Trophoblast cell (in vitro differentiated cells and primary cell): ENCODE data around the gene HIGD2A.

Experiments used
- DNase-seq, 2 donors: peaks; one replicate each; pipeline ENCODE4 v3.0.0-alpha.2; 2016
- H2AFZ ChIP-seq: 2 replicates; pipeline ENCODE4 v1.6.1; 2013; ENCODE audit warnings: low read length, moderate library complexity, mild to moderate bottlenecking; ENCODE audit not compliant: insufficient read depth, poor library complexity
- H2AK5ac ChIP-seq: 2 replicates; pipeline ENCODE4 v1.6.1; 2013; ENCODE audit warnings: mild to moderate bottlenecking, low read length
- H2BK120ac ChIP-seq: 2 replicates; pipeline ENCODE4 v1.6.1; 2013; ENCODE audit warnings: low read length, mild to moderate bottlenecking, moderate library complexity; ENCODE audit not compliant: insufficient read depth, poor library complexity
- H2BK12ac ChIP-seq: 2 replicates; pipeline ENCODE4 v1.6.1; 2013; ENCODE audit warnings: mild to moderate bottlenecking, low read length, moderate library complexity
- H2BK5ac ChIP-seq: 2 replicates; pipeline ENCODE4 v1.6.1; 2013; ENCODE audit warnings: low read length, low read depth, moderate library complexity, mild to moderate bottlenecking; ENCODE audit not compliant: poor library complexity
- H3K14ac ChIP-seq: 2 replicates; pipeline ENCODE4 v1.6.1; 2013; ENCODE audit warnings: mild to moderate bottlenecking, low read length
- H3K18ac ChIP-seq: 2 replicates; pipeline ENCODE4 v1.6.1; 2013; ENCODE audit warnings: mild to moderate bottlenecking, low read length
- H3K23ac ChIP-seq: 2 replicates; pipeline ENCODE4 v1.6.1; 2013; ENCODE audit warnings: low read length
- H3K27ac ChIP-seq: 2 replicates; pipeline ENCODE4 v1.5.1; 2013; ENCODE audit warnings: low read depth, mild to moderate bottlenecking, inconsistent platforms, low read length, moderate library complexity
- H3K27me3 ChIP-seq: 2 replicates; pipeline ENCODE4 v1.6.1; 2013; ENCODE audit warnings: inconsistent platforms, mild to moderate bottlenecking, low read length, moderate library complexity; ENCODE audit not compliant: insufficient read depth
- H3K36me3 ChIP-seq, 2 experiments: 1 replicate in 1 of 2; 2 replicates in 1 of 2; pipeline ENCODE4 v1.6.1; 2013; ENCODE audit warnings: low read length in 2 of 2, mild to moderate bottlenecking in 2 of 2, moderate library complexity in 1 of 2; ENCODE audit not compliant: insufficient read depth in 2 of 2, control insufficient read depth in 1 of 2
- H3K4ac ChIP-seq: 2 replicates; pipeline ENCODE4 v1.6.1; 2013; ENCODE audit warnings: low read depth, mild to moderate bottlenecking, low read length, moderate library complexity
- H3K4me1 ChIP-seq, 2 experiments: 1 replicate in 1 of 2; 2 replicates in 1 of 2; pipeline ENCODE4 v1.6.1; 2013; ENCODE audit warnings: low read length in 2 of 2, mild to moderate bottlenecking in 2 of 2, moderate library complexity in 1 of 2; ENCODE audit not compliant: insufficient read depth in 2 of 2, control insufficient read depth in 1 of 2
- H3K4me2 ChIP-seq: 2 replicates; pipeline ENCODE4 v1.6.1; 2013; ENCODE audit warnings: inconsistent platforms, mild to moderate bottlenecking, low read length, moderate library complexity
- H3K4me3 ChIP-seq: 2 replicates; pipeline ENCODE4 v1.5.1; 2013; ENCODE audit warnings: mild to moderate bottlenecking, low read depth, low read length, inconsistent platforms
- H3K79me1 ChIP-seq: one replicate; pipeline ENCODE4 v1.6.1; 2013; ENCODE audit warnings: low read length
- H3K79me2 ChIP-seq: 2 replicates; pipeline ENCODE4 v1.6.1; 2013; ENCODE audit warnings: low read length, mild to moderate bottlenecking; ENCODE audit not compliant: control insufficient read depth, insufficient read depth, poor library complexity
- H3K9ac ChIP-seq: 2 replicates; pipeline ENCODE4 v1.6.1; 2013; ENCODE audit warnings: mild to moderate bottlenecking, low read length
- H3K9me3 ChIP-seq: 2 replicates; pipeline ENCODE4 v1.6.1; 2013; ENCODE audit warnings: low read depth, mild to moderate bottlenecking, control low read depth, inconsistent platforms, low read length; ENCODE audit not compliant: insufficient read depth
- H4K12ac ChIP-seq: 2 replicates; pipeline ENCODE4 v1.6.1; 2013; ENCODE audit warnings: low read depth, mild to moderate bottlenecking, low read length, moderate library complexity
- H4K8ac ChIP-seq: 2 replicates; pipeline ENCODE4 v1.6.1; 2013; ENCODE audit warnings: low read depth, mild to moderate bottlenecking, low read length, moderate library complexity
- H4K91ac ChIP-seq: one replicate; pipeline ENCODE4 v1.6.1; 2013; ENCODE audit warnings: low read depth, mild to moderate bottlenecking, low read length, moderate library complexity
- WGBS: extraction: QIAGEN DNeasy Blood & Tissue Kit; methylation state at CpG from one replicate; pipeline ENCODE4 v1.1.7; 2013; ENCODE audit warnings: missing lambda C conversion rate; ENCODE audit not compliant: insufficient read length, insufficient coverage; ENCODE audit errors: extremely low coverage; 5-methylcytosine and 5-hydroxymethylcytosine counted together

The HIGD2A gene

DNA sequence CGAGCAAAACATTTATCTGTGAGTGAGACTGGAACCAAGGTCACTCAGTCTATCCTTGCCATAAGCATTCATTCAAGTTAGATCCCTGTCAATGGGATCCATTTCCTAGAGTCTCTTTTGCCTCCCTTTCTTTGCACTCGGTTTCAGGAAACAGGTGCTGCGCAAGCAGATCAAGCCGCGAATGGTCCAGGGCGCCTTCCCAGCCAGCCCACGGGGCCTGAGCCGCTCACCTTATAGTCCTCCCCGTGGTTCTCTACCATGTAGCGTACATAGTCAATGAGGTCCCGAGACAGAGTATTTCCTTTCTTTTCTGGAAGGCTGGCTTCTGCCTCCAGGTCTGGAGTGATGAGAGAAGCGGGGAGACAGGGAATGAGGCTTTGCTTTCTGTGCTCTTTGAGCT lies 3.6 kb upstream of the HIGD2A start:
- Histone ChIP-seq H3K36me3 (peaks cover 32 to 42% of the 10 kb centered on the region in 2 experiments), H4K8ac (no peak overlapping the region), H2BK120ac (no peak overlapping the region), H3K4ac (no peak overlapping the region), H3K23ac (no peak overlapping the region), H3K79me2 (peaks cover 11% of the 10 kb centered on the region), H3K4me3 (no peak overlapping the region), H3K4me2 (no peak overlapping the region), H2BK12ac (no peak overlapping the region), H3K79me1 (peaks cover 9% of the 10 kb centered on the region), H3K18ac (no peak overlapping the region), H3K27me3 (no peaks in the 10 kb centered on the region), H3K9me3 (peaks cover 5% of the 10 kb centered on the region), H4K91ac (no peak overlapping the region), H3K4me1 (peaks cover 0 to 7% of the 10 kb centered on the region in 2 experiments), H3K9ac (no peak overlapping the region), H2AFZ (no peak overlapping the region), H4K12ac (no peak overlapping the region), H3K14ac (no peak overlapping the region), H2AK5ac (no peak overlapping the region), H3K27ac (no peak overlapping the region), H2BK5ac (no peak overlapping the region)
- DNase-seq = no peak
- no CpG with 5 or more reads among the region's 12 CpGs for WGBS

- no peak overlapping the region for H4K8ac ChIP-seq
- no peak overlapping the region for H2BK120ac ChIP-seq
- DNase-seq = no peak
- peaks cover 9% of the 10 kb centered on the region for H3K79me1 ChIP-seq
- H4K12ac ChIP-seq = no peak overlapping the region
- H3K14ac ChIP-seq = no peak overlapping the region
- H3K4me2 ChIP-seq = no peak overlapping the region
- H2BK5ac ChIP-seq = no peak overlapping the region
- no peak overlapping the region for H2BK12ac ChIP-seq
- no CpG with 5 or more reads among the region's 1 CpG for WGBS
- H3K4me3 ChIP-seq = no peak overlapping the region
- no peak overlapping the region for H3K9ac ChIP-seq
- H3K4me1 ChIP-seq = peaks cover 0 to 7% of the 10 kb centered on the region in 2 experiments
- no peak overlapping the region for H3K18ac ChIP-seq
- H3K27me3 ChIP-seq = no peaks in the 10 kb centered on the region
- H3K4ac ChIP-seq = no peak overlapping the region
- peaks cover 5% of the 10 kb centered on the region for H3K9me3 ChIP-seq
- no peak overlapping the region for H2AFZ ChIP-seq
- no peak overlapping the region for H4K91ac ChIP-seq
- H3K36me3 ChIP-seq = peaks cover 37 to 49% of the 10 kb centered on the region in 2 experiments
- H3K79me2 ChIP-seq = peaks cover 11% of the 10 kb centered on the region
- H3K27ac ChIP-seq = no peak overlapping the region
- H2AK5ac ChIP-seq = no peak overlapping the region
- no peak overlapping the region for H3K23ac ChIP-seq
These were observed 2.1 kb upstream of the HIGD2A start for GRCh38 chr5:176386491-176386890.

DNA sequence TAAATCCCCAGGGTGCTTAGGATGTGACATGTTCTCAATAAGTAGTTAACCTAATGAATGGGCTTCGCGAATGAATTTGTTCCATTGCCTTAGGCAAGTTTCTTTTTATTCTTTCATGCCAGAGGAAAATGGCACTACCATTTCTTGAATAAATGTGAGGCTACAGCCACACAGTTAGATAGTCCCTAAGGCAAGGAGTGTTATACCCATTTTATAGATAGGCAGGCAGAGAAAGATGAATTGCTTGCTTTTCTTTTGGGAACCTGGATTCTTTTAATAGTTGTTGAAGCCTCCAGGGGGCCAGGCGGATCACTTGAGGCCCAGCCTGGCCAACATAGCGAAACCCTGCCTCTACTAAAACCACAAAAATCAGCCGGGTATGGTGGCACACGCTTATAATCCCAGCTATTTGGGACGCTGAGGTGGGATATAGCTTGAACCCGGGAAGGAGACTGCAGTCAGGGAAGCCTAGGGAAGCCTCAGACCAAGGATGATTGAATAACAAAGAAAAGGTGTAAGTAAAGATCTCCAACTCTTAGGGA lies 1.1 kb upstream of the HIGD2A start:
- no peak overlapping the region for H2AK5ac ChIP-seq
- no peak overlapping the region for H4K12ac ChIP-seq
- no peak overlapping the region for H4K8ac ChIP-seq
- no peak for DNase-seq
- no peak overlapping the region for H3K18ac ChIP-seq
- peak overlapping the region; percentile 29 for H4K91ac ChIP-seq
- peak overlapping the region; percentile 85 for H3K4ac ChIP-seq
- peaks cover 36 to 51% of the 10 kb centered on the region in 2 experiments for H3K36me3 ChIP-seq
- no peak overlapping the region for H2AFZ ChIP-seq
- H2BK120ac ChIP-seq = no peak overlapping the region
- H2BK5ac ChIP-seq = no peak overlapping the region
- no peaks in the 10 kb centered on the region for H3K9me3 ChIP-seq
- no peaks in the 10 kb centered on the region for H3K27me3 ChIP-seq
- H3K4me3 ChIP-seq = no peak overlapping the region
- no peak overlapping the region for H3K27ac ChIP-seq
- peaks cover 11% of the 10 kb centered on the region for H3K79me2 ChIP-seq
- peaks cover 0 to 7% of the 10 kb centered on the region in 2 experiments for H3K4me1 ChIP-seq
- WGBS = no CpG with 5 or more reads among the region's 8 CpGs
- no peak overlapping the region for H2BK12ac ChIP-seq
- peak overlapping the region; percentile 56 for H3K4me2 ChIP-seq
- no peak overlapping the region for H3K14ac ChIP-seq
- H3K79me1 ChIP-seq = peaks cover 9% of the 10 kb centered on the region
- H3K23ac ChIP-seq = no peak overlapping the region
- peak overlapping the region; percentile 67 for H3K9ac ChIP-seq

GRCh38 chr5:176388003-176388443 lies 528 bp upstream of the HIGD2A start:
- Histone ChIP-seq H3K27ac (no peak overlapping the region), H3K23ac (no peak overlapping the region), H3K27me3 (no peaks in the 10 kb centered on the region), H2BK12ac (no peak overlapping the region), H2AFZ (peak overlapping the region; percentile 34), H4K8ac (peak overlapping the region; percentile 81), H3K18ac (peak overlapping the region; percentile 74), H3K9me3 (no peaks in the 10 kb centered on the region), H3K79me2 (peaks cover 11% of the 10 kb centered on the region), H2BK5ac (no peak overlapping the region), H3K4me2 (peak overlapping the region; percentile 56), H3K14ac (peak overlapping the region; percentile 82), H2BK120ac (peak overlapping the region; percentile 36), H4K91ac (peak overlapping the region; percentile 28), H3K4me3 (peak overlapping the region; percentile 82), H3K9ac (peak overlapping the region; percentile 73), H3K4ac (peak overlapping the region; percentile 86), H2AK5ac (peak overlapping the region; percentile 80), H3K79me1 (peaks cover 9% of the 10 kb centered on the region), H3K4me1 (peaks cover 0 to 7% of the 10 kb centered on the region in 2 experiments), H4K12ac (peak overlapping the region; percentile 14), H3K36me3 (peaks cover 37 to 51% of the 10 kb centered on the region in 2 experiments)
- no peak for DNase-seq
- WGBS = no CpG with 5 or more reads among the region's 29 CpGs
